VCaP (cell line): ENCODE results near the gene USP4.
"Not testable (repeated sequence)": the region's sequence is repeated elsewhere in the genome, so short reads cannot be mapped to it uniquely, and the experiment has no call there.

Experiments
- H3K27ac ChIP-seq: fragments of 450-650 bp; 2 replicates; pipeline ENCODE4 v1.5.1; 2017
- CTCF ChIP-seq: fragments of 450-650 bp; conservative IDR thresholded peaks from 2 replicates; pipeline ENCODE4 v1.5.1; 2017; ENCODE audit warnings: mild to moderate bottlenecking, moderate library complexity

USP4 gene

GRCh38 chr3:49237344-49237743, 102.5 kb downstream of the USP4 start:
- TF ChIP-seq CTCF, result no peak
- H3K27ac ChIP-seq, result no peak overlapping the region

- no peak overlapping the region for H3K27ac ChIP-seq
- no peak for TF ChIP-seq CTCF
These were observed 103.6 kb downstream of the USP4 start for GRCh38 chr3:49236226-49236625.

GRCh38 chr3:49228817-49229216, 111.0 kb downstream of the USP4 start:
- not testable (repeated sequence) for H3K27ac ChIP-seq
